Right lobe of liver (tissue), 4 donors: ENCODE results near the gene PYHIN1.

Source experiments
- CTCF ChIP-seq, 4 donors: fragments of 200-600 bp in 3 of 4; fragments of 450-650 bp in 1 of 4; IDR thresholded peaks; one replicate each; pipeline versions ENCODE4 v1.5.1 to v1.8.0; 2016 to 2022; ENCODE audit warnings: antibody characterized with exemption in 4 of 4, mild to moderate bottlenecking in 2 of 4
- POLR2A ChIP-seq: fragments of 450-650 bp; IDR thresholded peaks from one replicate; pipeline ENCODE4 v1.6.1; 2017; ENCODE audit warnings: antibody characterized with exemption, mild to moderate bottlenecking
- donor health status: DM: no; HTN: no; CAD: no.
- donor health status: DM: no; HTN: no; CAD: no.
- donor health status: DM: no; HTN: yes; CAD: no.

GRCh38 chr1:158979229-158979628 is 47.9 kb downstream of the PYHIN1 start:
- no peak for TF ChIP-seq CTCF (IDR thresholded peaks at IDR 0.05)
- TF ChIP-seq POLR2A = no peak
